PFSK-1 (cell line): Measurements from ENCODE around the gene ATXN1.

Source experiments
- FOXP2 ChIP-seq: optimal IDR thresholded peaks from 2 replicates; pipeline ENCODE3; 2011; ENCODE audit warnings: borderline replicate concordance, control low read depth, inconsistent platforms; ENCODE audit not compliant: insufficient read depth; ENCODE audit errors: extremely low read length, extremely low read depth
- POLR2AphosphoS5 ChIP-seq: IDR thresholded peaks from 2 replicates; pipeline ENCODE4 v1.6.1; 2012; ENCODE audit warnings: low read depth, mild to moderate bottlenecking, control low read depth, low read length, moderate library complexity
- REST ChIP-seq, 2 experiments: IDR thresholded peaks; 2 replicates each; pipeline versions ENCODE4 v1.6.1 to v1.8.0; 2011 to 2012; ENCODE audit warnings: low read depth in 2 of 2, low read length in 2 of 2, control low read depth in 1 of 2, inconsistent platforms in 1 of 2, mild to moderate bottlenecking in 1 of 2, moderate library complexity in 1 of 2; ENCODE audit not compliant: insufficient read depth in 1 of 2
- SIN3A ChIP-seq: IDR thresholded peaks from 2 replicates; pipeline ENCODE4 v1.6.1; 2012; ENCODE audit warnings: mild to moderate bottlenecking, low read length, moderate library complexity, borderline replicate concordance; ENCODE audit not compliant: insufficient read depth
- TAF1 ChIP-seq: IDR thresholded peaks from 2 replicates; pipeline ENCODE4 v1.6.1; 2012; ENCODE audit warnings: low read length, control low read depth, borderline replicate concordance; ENCODE audit not compliant: insufficient read depth

ATXN1 gene

GRCh38 chr6:16658348-16659034 lies 102.8 kb downstream of the ATXN1 start:
- TF ChIP-seq POLR2AphosphoS5 = no peak
- no peak for TF ChIP-seq TAF1
- no peak for TF ChIP-seq SIN3A
- TF ChIP-seq FOXP2 = no peak
- TF ChIP-seq REST (IDR thresholded peaks at IDR 0.05; ENCODE audit: insufficient read depth in 1 of 2, low read depth in 2 of 2, low read length in 2 of 2) = no peak

- TF ChIP-seq SIN3A = no peak
- no peak for TF ChIP-seq FOXP2
- no peak for TF ChIP-seq REST (IDR thresholded peaks at IDR 0.05; ENCODE audit: insufficient read depth in 1 of 2, low read depth in 2 of 2, low read length in 2 of 2)
- no peak for TF ChIP-seq TAF1
- TF ChIP-seq POLR2AphosphoS5 = no peak; the same call in 1 of the 2 replicates
Observed at GRCh38 chr6:16657768-16658167, 103.5 kb downstream of the ATXN1 start.

- no peak for TF ChIP-seq TAF1
- TF ChIP-seq FOXP2 = no peak
- TF ChIP-seq REST (IDR thresholded peaks at IDR 0.05; ENCODE audit: insufficient read depth in 1 of 2, low read depth in 2 of 2, low read length in 2 of 2) = no peak
- TF ChIP-seq POLR2AphosphoS5 = no peak
- no peak for TF ChIP-seq SIN3A
Observed at GRCh38 chr6:16656451-16656850, 104.8 kb downstream of the ATXN1 start.

- TF ChIP-seq REST (IDR thresholded peaks at IDR 0.05; ENCODE audit: insufficient read depth in 1 of 2, low read depth in 2 of 2, low read length in 2 of 2) (no peak), FOXP2 (no peak), TAF1 (no peak), SIN3A (no peak), POLR2AphosphoS5 (no peak)
Observed at GRCh38 chr6:16654701-16655100, 106.6 kb downstream of the ATXN1 start.
